Measurements from ENCODE around the gene SORCS3.

GRCh38 chr10:104735036-104735756 is 94.1 kb downstream of the SORCS3 start:
- TF ChIP-seq CTCF (IDR thresholded peaks at IDR 0.05) (no peak), EZH2 (IDR thresholded peaks at IDR 0.05; ENCODE audit: borderline replicate concordance, insufficient read depth, low read depth, low read length, poor library complexity, severe bottlenecking) (no peak)

Data from B cell (primary cell).